ENCODE measurements around the gene NOVA2.

DNA sequence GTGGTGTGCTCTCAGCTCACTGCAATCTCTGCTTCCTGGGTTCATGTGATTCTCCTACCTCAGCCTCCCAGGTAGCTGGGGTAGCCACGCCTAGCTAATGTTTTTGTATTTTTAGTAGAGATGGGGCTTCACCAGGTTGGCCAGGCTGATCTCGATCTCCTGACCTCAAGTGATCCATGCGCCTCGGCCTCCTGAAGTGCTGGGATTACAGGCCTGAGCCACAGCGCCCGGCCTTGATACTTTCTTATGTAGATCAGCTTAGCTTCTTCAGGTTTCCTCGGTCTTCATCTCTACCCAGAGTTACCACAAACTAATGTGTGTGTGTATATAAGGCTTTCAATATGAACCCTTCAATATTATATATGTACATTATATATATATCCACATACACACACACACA lies 11.7 kb upstream of the NOVA2 start:
- TF ChIP-seq POLR2A (IDR thresholded peaks at IDR 0.05) = no peak
- TF ChIP-seq EP300 (IDR thresholded peaks at IDR 0.05) = no peak
